ENCODE data around the gene ABL1.

ABL1 gene

GRCh38 chr9:130930132-130930803 lies 95.2 kb downstream of the ABL1 start:
- TF ChIP-seq, protein P1, sequence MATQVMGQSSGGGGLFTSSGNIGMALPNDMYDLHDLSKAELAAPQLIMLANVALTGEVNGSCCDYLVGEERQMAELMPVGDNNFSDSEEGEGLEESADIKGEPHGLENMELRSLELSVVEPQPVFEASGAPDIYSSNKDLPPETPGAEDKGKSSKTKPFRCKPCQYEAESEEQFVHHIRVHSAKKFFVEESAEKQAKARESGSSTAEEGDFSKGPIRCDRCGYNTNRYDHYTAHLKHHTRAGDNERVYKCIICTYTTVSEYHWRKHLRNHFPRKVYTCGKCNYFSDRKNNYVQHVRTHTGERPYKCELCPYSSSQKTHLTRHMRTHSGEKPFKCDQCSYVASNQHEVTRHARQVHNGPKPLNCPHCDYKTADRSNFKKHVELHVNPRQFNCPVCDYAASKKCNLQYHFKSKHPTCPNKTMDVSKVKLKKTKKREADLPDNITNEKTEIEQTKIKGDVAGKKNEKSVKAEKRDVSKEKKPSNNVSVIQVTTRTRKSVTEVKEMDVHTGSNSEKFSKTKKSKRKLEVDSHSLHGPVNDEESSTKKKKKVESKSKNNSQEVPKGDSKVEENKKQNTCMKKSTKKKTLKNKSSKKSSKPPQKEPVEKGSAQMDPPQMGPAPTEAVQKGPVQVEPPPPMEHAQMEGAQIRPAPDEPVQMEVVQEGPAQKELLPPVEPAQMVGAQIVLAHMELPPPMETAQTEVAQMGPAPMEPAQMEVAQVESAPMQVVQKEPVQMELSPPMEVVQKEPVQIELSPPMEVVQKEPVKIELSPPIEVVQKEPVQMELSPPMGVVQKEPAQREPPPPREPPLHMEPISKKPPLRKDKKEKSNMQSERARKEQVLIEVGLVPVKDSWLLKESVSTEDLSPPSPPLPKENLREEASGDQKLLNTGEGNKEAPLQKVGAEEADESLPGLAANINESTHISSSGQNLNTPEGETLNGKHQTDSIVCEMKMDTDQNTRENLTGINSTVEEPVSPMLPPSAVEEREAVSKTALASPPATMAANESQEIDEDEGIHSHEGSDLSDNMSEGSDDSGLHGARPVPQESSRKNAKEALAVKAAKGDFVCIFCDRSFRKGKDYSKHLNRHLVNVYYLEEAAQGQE (IDR thresholded peaks at IDR 0.05; ENCODE audit: insufficient read depth in 1 of 2, low read depth in 2 of 2, low read length in 2 of 2) = no peak
- no peak for TF ChIP-seq POLR2AphosphoS5 (IDR thresholded peaks at IDR 0.05; ENCODE audit: low read depth, low read length)
- TF ChIP-seq SIN3A (IDR thresholded peaks at IDR 0.05; ENCODE audit: borderline replicate concordance, insufficient read depth, low read length) = no peak
- TF ChIP-seq TAF1 (IDR thresholded peaks at IDR 0.05; ENCODE audit: borderline replicate concordance, insufficient read depth, low read length) = no peak

DNA sequence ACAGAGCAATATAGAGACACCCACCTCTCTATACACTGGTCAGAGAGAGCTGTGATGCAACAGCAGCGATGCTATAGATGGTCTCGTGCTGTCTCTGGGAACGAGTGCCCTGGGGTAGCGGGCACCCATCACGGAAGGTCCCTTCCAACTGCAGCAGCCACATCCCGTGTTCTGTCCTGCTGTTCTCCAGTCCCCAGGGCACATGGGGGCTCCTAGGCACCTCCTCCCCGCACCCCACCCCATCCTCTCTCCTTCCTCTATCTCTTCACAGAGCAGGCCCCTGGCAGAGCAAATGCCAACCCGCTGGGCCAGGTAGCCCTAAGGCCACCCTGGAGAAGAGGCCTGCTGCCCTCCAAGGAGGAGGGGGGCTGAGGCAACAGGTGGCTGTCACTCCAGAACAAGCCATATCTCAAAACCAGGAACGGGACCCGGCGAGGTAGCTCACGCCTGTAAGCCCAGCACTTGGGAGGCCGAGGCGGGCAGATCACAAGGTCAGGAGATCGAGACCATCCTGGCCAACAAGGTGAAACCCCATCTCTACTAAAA lies 95.8 kb downstream of the ABL1 start:
- TF ChIP-seq TAF1 (IDR thresholded peaks at IDR 0.05; ENCODE audit: borderline replicate concordance, insufficient read depth, low read length) (no peak), FOXP2 (optimal IDR thresholded peaks at IDR 0.05; ENCODE audit: borderline replicate concordance, extremely low read depth, extremely low read length, insufficient read depth) (no peak), POLR2AphosphoS5 (IDR thresholded peaks at IDR 0.05; ENCODE audit: low read depth, low read length) (no peak), SIN3A (IDR thresholded peaks at IDR 0.05; ENCODE audit: borderline replicate concordance, insufficient read depth, low read length) (no peak)
- TF ChIP-seq, protein P1 (IDR thresholded peaks at IDR 0.05; ENCODE audit: insufficient read depth in 1 of 2, low read depth in 2 of 2, low read length in 2 of 2) = no peak

DNA sequence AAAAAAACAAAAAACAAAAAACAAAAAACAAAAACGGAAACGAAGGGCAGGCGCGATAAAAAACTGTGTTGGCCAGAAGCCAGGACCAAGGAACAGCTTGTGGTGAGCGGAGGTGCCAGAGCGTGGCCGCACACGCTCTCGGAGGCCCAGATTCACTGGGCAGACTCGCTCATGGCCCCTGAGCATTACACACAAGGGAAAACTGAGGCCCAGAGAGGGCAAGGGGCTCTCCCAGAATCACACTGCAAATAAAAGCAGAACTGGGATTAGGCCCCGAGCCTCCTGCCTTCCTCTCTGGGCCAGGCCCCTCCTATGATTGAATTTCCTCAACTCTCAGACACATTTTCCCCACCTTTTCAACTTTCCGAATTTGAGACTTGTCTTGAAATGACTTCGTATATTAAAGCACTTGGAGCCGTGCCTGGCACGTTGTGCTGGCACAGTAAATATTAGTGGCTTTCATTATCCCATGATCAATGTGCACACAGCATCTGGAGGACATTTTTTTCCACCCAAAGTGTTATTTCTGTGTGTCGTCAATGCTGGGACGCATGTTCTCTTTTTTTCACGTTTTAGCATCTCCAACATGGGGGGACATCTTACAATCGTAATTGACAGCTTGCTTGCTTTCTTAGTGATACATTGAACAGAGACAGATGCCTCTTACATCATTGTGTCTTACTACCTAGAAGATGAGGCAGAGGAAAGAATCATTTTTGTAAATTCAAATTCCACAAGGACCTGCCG lies 96.6 kb downstream of the ABL1 start:
- TF ChIP-seq POLR2AphosphoS5 (IDR thresholded peaks at IDR 0.05; ENCODE audit: low read depth, low read length) = no peak

DNA sequence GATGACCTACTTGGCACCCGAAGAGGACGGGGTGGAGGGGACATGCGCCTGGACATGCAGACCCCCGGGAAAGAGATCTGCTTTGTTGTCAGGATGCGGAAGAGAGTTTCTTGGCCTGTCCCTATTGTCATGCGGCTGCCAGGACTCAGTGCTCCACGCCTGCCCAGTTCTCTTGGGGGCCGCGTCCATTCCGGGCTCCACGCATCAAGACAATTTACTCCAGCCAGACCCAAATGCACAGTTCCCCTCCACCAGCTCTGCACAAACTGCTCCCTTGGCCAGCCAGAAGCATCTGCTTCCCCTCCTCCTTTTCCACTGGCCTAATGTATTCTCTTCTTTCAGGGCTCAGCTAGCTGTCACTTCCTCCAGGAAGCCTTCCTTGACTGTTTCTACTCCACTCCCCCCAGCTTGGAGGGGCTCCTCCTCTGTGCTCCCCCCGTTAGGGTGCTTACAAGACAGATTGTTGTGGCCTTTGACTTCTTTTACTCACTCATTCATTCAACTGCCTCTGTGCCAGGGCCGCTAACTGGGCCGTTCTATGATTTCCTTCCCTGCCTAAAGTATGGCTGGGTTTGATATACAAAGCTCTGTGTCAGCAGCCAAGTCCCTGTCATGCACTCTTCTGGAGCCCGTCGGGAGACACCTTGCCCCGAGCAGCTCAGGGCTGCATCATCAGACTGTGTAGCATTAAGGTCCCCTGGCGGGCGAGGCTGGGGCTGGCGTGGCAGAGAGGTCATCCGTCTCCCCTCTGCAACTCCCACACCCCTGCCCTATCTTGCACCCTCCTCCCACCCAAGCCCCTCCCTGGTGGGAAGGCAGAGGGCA lies 97.4 kb downstream of the ABL1 start:
- TF ChIP-seq TAF1 (IDR thresholded peaks at IDR 0.05; ENCODE audit: borderline replicate concordance, insufficient read depth, low read length) (no peak), FOXP2 (optimal IDR thresholded peaks at IDR 0.05; ENCODE audit: borderline replicate concordance, extremely low read depth, extremely low read length, insufficient read depth) (no peak), POLR2AphosphoS5 (IDR thresholded peaks at IDR 0.05; ENCODE audit: low read depth, low read length) (no peak), SIN3A (IDR thresholded peaks at IDR 0.05; ENCODE audit: borderline replicate concordance, insufficient read depth, low read length) (no peak)
- TF ChIP-seq, protein P1 (IDR thresholded peaks at IDR 0.05; ENCODE audit: insufficient read depth in 1 of 2, low read depth in 2 of 2, low read length in 2 of 2) = no peak

All from PFSK-1 (cell line).